HL-60 (cell line): ENCODE measurements around the gene TMEM198.

Experiments used
- DNase-seq, 2 experiments: peaks; one replicate each; pipeline ENCODE4 v3.0.0-alpha.2; 2010 to 2020; ENCODE audit warnings: low read depth in 1 of 2, low spot score in 1 of 2
- H3K27ac ChIP-seq: fragments of 250-450 bp; sonication (Bioruptor Pico); replicated peaks from 2 replicates; pipeline ENCODE4 v1.5.1; 2020; ENCODE audit warnings: mild to moderate bottlenecking, moderate library complexity
- H3K27me3 ChIP-seq: fragments of 250-450 bp; sonication (Bioruptor Pico); 2 replicates; pipeline ENCODE4 v1.5.1; 2021; ENCODE audit warnings: mild to moderate bottlenecking, moderate library complexity; ENCODE audit not compliant: insufficient read depth, poor library complexity, severe bottlenecking
- H3K4me3 ChIP-seq: replicated peaks from 2 replicates; pipeline ENCODE4 v1.5.1; 2011; ENCODE audit warnings: mild to moderate bottlenecking, control low read depth, low read length; ENCODE audit not compliant: insufficient read depth
- GABPA ChIP-seq: IDR thresholded peaks from 2 replicates; pipeline ENCODE4 v1.6.1; 2012; ENCODE audit warnings: low read depth
- POLR2AphosphoS5 ChIP-seq: IDR thresholded peaks from 2 replicates; pipeline ENCODE4 v1.6.1; 2012; ENCODE audit warnings: low read depth
- SPI1 ChIP-seq: IDR thresholded peaks from 2 replicates; pipeline ENCODE4 v1.6.1; 2012; ENCODE audit warnings: low read depth, mild to moderate bottlenecking, borderline replicate concordance
- TF ChIP-seq, protein P1 (sequence below): IDR thresholded peaks from one replicate; pipeline ENCODE4 v1.5.1; 2011; ENCODE audit warnings: low read length, control low read depth, inconsistent platforms; ENCODE audit not compliant: insufficient read depth
- TF ChIP-seq, protein P2 (sequence below): IDR thresholded peaks from 2 replicates; pipeline ENCODE4 v1.6.1; 2012; ENCODE audit warnings: low read depth; ENCODE audit not compliant: insufficient replicate concordance

Gene TMEM198

DNA sequence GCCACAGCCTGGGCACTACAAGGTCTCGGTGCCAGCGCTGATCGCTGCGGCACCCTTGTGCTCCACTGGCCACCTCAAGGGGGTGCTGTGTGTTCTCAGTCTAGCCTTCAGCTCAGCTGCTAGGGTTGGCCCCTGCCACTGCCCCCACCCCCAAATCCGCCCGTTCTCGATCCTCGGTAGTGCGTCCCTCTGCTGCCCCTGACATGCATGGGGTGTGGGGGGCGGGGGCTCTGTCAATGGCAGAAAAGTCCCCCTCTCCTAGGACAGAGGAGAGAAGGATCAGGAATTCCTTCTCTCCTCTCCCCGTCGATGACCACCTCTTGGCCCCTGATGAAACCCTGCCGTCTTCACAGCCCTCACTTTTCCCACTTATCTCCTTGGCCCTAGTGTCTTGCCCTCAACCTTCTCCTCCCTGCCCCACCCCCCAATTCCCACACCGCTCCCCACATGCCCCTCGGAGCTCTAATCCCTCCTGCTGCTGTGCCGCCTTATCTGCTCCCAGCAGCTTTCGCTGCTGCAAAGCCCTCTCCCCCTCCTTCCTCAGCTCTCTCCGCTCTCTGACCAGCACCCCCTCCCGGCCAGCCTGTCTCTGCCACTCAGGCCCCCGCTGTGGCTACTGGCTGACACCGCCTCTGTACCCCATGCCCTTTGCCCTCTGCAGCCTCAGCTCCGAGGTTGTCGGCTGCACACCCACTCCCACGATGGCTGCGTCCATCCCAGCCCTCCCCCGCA is 33.9 kb upstream of the TMEM198 start:
- H3K27ac ChIP-seq: no peak overlapping the region
- H3K27me3 ChIP-seq: peaks cover 47% of the 10 kb centered on the region
- no peak overlapping the region for H3K4me3 ChIP-seq
- TF ChIP-seq, protein P1, sequence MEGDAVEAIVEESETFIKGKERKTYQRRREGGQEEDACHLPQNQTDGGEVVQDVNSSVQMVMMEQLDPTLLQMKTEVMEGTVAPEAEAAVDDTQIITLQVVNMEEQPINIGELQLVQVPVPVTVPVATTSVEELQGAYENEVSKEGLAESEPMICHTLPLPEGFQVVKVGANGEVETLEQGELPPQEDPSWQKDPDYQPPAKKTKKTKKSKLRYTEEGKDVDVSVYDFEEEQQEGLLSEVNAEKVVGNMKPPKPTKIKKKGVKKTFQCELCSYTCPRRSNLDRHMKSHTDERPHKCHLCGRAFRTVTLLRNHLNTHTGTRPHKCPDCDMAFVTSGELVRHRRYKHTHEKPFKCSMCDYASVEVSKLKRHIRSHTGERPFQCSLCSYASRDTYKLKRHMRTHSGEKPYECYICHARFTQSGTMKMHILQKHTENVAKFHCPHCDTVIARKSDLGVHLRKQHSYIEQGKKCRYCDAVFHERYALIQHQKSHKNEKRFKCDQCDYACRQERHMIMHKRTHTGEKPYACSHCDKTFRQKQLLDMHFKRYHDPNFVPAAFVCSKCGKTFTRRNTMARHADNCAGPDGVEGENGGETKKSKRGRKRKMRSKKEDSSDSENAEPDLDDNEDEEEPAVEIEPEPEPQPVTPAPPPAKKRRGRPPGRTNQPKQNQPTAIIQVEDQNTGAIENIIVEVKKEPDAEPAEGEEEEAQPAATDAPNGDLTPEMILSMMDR: peak; percentile 73
- TF ChIP-seq, protein P2, sequence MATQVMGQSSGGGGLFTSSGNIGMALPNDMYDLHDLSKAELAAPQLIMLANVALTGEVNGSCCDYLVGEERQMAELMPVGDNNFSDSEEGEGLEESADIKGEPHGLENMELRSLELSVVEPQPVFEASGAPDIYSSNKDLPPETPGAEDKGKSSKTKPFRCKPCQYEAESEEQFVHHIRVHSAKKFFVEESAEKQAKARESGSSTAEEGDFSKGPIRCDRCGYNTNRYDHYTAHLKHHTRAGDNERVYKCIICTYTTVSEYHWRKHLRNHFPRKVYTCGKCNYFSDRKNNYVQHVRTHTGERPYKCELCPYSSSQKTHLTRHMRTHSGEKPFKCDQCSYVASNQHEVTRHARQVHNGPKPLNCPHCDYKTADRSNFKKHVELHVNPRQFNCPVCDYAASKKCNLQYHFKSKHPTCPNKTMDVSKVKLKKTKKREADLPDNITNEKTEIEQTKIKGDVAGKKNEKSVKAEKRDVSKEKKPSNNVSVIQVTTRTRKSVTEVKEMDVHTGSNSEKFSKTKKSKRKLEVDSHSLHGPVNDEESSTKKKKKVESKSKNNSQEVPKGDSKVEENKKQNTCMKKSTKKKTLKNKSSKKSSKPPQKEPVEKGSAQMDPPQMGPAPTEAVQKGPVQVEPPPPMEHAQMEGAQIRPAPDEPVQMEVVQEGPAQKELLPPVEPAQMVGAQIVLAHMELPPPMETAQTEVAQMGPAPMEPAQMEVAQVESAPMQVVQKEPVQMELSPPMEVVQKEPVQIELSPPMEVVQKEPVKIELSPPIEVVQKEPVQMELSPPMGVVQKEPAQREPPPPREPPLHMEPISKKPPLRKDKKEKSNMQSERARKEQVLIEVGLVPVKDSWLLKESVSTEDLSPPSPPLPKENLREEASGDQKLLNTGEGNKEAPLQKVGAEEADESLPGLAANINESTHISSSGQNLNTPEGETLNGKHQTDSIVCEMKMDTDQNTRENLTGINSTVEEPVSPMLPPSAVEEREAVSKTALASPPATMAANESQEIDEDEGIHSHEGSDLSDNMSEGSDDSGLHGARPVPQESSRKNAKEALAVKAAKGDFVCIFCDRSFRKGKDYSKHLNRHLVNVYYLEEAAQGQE: no peak
- DNase-seq: peak in 1 of 2 experiments; percentile 51

DNA sequence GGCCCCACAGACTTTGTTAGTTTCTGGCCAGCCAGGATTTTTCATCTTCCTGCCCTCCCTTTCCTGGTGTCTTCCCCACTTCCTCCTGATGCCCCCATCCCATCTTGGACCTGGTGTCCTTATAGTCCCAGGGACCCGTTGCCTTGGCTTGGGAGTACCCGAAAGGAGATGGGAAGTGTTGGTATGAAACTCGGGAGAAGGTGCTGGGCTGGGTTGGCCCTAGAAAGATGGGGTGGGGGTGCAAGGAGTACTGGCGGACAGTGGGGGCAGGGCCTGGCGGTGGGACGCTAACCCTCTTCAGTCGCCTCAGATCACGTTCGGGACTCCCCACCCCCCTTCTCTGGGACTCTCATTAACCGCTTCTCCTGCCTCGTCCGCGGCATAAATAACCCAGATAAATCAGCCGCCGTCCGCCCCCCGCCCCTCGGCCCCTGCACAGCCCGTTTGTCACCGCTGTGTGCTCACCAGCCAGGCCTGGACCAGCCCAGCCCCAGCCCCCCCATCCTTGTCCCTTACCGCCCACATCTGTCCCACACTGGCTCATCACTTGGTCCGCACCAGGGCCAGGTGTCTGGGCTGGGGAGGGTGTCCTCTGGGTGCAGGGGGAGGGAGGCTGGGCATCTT is 33.2 kb upstream of the TMEM198 start:
- H3K27ac ChIP-seq: no peak overlapping the region
- H3K4me3 ChIP-seq: no peak overlapping the region
- DNase-seq: no peak
- H3K27me3 ChIP-seq: peaks cover 54% of the 10 kb centered on the region
- TF ChIP-seq, protein P1: no peak

DNA sequence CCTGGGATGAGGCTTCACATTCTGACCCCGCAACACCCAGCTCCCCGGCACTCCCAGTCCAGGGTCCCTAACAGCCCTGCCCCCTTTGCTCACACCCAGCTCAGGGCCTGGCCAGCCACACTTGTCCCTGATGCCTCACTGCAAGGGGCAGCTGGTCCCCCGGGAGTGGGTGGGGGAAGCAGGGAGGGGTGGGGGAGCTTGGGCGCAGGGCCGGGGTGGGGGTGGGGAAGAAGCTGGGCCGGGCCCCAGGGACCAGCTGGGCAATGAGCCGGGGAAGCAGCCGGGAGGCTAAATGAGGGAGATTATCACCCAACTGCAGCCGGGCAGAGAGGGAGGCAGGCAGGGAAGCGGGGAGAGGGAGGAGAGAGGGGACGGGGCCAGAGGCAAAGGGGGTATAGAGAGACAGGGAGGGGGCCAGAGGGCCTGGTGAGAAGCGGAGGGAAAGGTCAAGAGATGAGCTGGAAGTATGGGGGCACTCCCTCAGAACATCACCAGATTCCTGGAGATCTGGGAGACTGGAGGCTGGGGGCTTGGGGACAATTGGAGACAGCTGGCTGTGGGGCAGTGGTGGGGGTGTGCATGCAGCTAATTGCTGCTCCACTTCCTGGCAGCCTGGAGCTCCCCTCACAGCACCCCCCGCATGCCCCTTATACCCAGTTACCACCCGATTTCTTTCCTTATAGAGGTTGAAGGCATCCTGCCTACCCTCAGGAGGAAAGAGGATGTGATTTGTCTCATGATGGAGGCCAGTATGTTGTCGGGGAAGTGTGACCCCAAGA is 32.1 kb upstream of the TMEM198 start:
- Histone ChIP-seq H3K27me3 (peaks cover 57% of the 10 kb centered on the region), H3K27ac (no peak overlapping the region), H3K4me3 (no peak overlapping the region)
- DNase-seq: no peak
- TF ChIP-seq, protein P1: no peak
- no peak for TF ChIP-seq POLR2AphosphoS5
- TF ChIP-seq, protein P2: no peak
- TF ChIP-seq SPI1: no peak
- no peak for TF ChIP-seq GABPA
